Gastrocnemius medialis (tissue), 4 donors: ENCODE data around the gene CCSER2. TPM values are rescaled to one million over a fixed set of nuclear protein-coding genes. Genes with fewer than 3 reads are reported as not detected.
"Not testable (repeated sequence)": the region's sequence is repeated elsewhere in the genome, so short reads cannot be mapped to it uniquely, and the experiment has no call there.

Experiments
- ATAC-seq, 2 donors: fragments of 150-250 bp; one replicate each; pipeline ENCODE4 v1.9.1; 2016
- DNase-seq, 2 donors: peaks; one replicate each; pipeline ENCODE4 v3.0.0-alpha.2; 2019
- H3K27ac ChIP-seq, 4 donors: fragments of 200-600 bp; sonication (generic); 1 replicate in 1 of 4; 2 replicates in 3 of 4; pipeline ENCODE4 v1.5.1; 2016 to 2018; ENCODE audit warnings: mild to moderate bottlenecking in 2 of 4, moderate library complexity in 1 of 4
- H3K27me3 ChIP-seq, 3 donors: fragments of 200-600 bp; sonication (generic) in 2 of 3; 1 replicate in 1 of 3; 2 replicates in 2 of 3; pipeline versions ENCODE4 v1.5.1 to v1.6.0; 2016 to 2019; ENCODE audit warnings: mild to moderate bottlenecking in 1 of 3, moderate library complexity in 1 of 3
- H3K36me3 ChIP-seq, 2 donors: fragments of 200-600 bp; sonication (generic) in 1 of 2; one replicate each; pipeline ENCODE4 v1.5.1; 2017 to 2018
- H3K4me1 ChIP-seq, 2 donors: fragments of 200-600 bp; sonication (generic) in 1 of 2; one replicate each; pipeline ENCODE4 v1.5.1; 2016 to 2017; ENCODE audit warnings: mild to moderate bottlenecking in 2 of 2
- H3K4me3 ChIP-seq, 4 donors: fragments of 200-600 bp; sonication (generic) in 3 of 4; 1 replicate in 1 of 4; 2 replicates in 3 of 4; pipeline ENCODE4 v1.5.1; 2016 to 2019; ENCODE audit warnings: mild to moderate bottlenecking in 2 of 4
- H3K9me3 ChIP-seq, 3 donors: fragments of 200-600 bp; sonication (generic) in 2 of 3; 1 replicate in 1 of 3; 2 replicates in 2 of 3; pipeline ENCODE4 v1.5.1; 2016 to 2019
- POLR2A ChIP-seq, 2 donors: fragments of 450-650 bp; IDR thresholded peaks; one replicate each; pipeline ENCODE4 v1.6.1; 2017; ENCODE audit warnings: antibody characterized with exemption in 2 of 2, mild to moderate bottlenecking in 2 of 2, moderate library complexity in 2 of 2
- in situ Hi-C, 4 donors: fragments of 200-750 bp; cut with MboI; loops; one replicate each; pipeline versions ENCODE4 v1.15.0 to v1.8.0; 2017; ENCODE audit warnings: low sequenced_read_pairs in 4 of 4
- intact Hi-C: fragments of 100-400 bp; cut with DNase I; formaldehyde crosslinking; loops from one replicate; pipeline ENCODE4 v1.15.1; 2023; ENCODE audit warnings: low total_unique reads
- total RNA-seq, 4 donors: library from RNA; depleted of rRNA; stranded (reverse); fragments of >200 nt; gene quantifications; one replicate each; pipeline versions ENCODE4 v1.1.0 to v1.2.3, GENCODE V29; 2016
- TF ChIP-seq, protein P1 (sequence below), 5 experiments: fragments of 450-650 bp in 3 of 5; fragments of 200-600 bp in 2 of 5; sonication (generic) in 2 of 5; IDR thresholded peaks in 4 of 5; conservative IDR thresholded peaks in 1 of 5; 1 replicate in 4 of 5; 2 replicates in 1 of 5; pipeline ENCODE4 v1.5.1; 2016 to 2019; ENCODE audit warnings: antibody characterized with exemption in 5 of 5, mild to moderate bottlenecking in 3 of 5, moderate library complexity in 3 of 5

The CCSER2 gene
- total RNA-seq, 4 donors from 2014 or later: 39.8 to 61.8 (median 49.2) TPM

DNA sequence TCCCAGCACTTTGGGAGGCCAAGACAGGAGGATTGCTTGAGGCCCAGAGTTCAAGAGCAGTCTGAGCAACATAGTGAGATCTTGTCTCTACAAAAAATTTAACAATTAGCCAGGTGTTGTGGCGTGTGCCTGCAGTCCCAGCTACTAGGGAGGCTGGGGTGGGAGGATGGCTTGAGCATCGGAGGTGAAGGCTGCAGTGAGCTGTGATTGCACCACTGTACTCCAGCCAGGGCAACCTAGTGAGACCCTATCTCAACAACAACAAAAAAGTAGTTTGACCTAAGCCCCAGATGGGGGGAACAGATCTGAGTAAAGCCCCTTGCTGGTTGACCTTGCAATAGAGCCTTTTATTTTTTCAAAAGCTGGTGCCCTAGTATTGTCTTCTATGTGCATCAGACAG, 15.6 kb upstream of the CCSER2 start:
- H3K4me3 ChIP-seq: no peak overlapping the region
- no peak for ATAC-seq
- TF ChIP-seq POLR2A (IDR thresholded peaks at IDR 0.05): no peak
- in situ Hi-C loops (no loop called here), intact Hi-C loops (no loop called here)
- H3K36me3 ChIP-seq: no peaks in the 10 kb centered on the region
- no peak overlapping the region for H3K27ac ChIP-seq
- no peaks in the 10 kb centered on the region for H3K4me1 ChIP-seq
- no peak for DNase-seq
- no peaks in the 10 kb centered on the region for H3K27me3 ChIP-seq
- H3K9me3 ChIP-seq: no peaks in the 10 kb centered on the region

DNA sequence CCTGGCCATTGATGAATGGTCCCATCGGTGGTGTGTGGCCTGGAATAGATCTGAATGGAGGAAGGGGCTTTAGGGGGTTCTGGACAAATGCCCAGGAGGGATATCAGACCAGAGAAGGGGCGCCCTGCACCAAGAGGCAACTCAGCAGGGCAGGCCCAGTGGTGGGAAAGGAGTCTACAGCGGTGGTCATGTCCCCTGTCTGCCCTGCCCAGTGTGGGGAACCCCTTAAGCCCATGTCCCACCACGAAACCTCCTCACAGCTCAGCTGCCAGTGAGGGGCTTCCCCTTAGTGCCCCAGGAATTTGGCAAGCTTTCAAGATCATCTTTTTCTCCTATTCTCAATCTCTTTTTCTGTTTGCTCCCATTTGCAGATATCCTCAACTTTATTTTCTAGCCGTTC, 14.1 kb upstream of the CCSER2 start:
- DNase-seq: no peak
- Histone ChIP-seq H3K4me1 (no peaks in the 10 kb centered on the region), H3K27me3 (no peaks in the 10 kb centered on the region), H3K36me3 (no peaks in the 10 kb centered on the region), H3K27ac (no peak overlapping the region), H3K9me3 (no peaks in the 10 kb centered on the region), H3K4me3 (no peak overlapping the region)
- intact Hi-C loops: no loop called here
- no peak for ATAC-seq
- TF ChIP-seq POLR2A (IDR thresholded peaks at IDR 0.05): no peak
- TF ChIP-seq, protein P1, sequence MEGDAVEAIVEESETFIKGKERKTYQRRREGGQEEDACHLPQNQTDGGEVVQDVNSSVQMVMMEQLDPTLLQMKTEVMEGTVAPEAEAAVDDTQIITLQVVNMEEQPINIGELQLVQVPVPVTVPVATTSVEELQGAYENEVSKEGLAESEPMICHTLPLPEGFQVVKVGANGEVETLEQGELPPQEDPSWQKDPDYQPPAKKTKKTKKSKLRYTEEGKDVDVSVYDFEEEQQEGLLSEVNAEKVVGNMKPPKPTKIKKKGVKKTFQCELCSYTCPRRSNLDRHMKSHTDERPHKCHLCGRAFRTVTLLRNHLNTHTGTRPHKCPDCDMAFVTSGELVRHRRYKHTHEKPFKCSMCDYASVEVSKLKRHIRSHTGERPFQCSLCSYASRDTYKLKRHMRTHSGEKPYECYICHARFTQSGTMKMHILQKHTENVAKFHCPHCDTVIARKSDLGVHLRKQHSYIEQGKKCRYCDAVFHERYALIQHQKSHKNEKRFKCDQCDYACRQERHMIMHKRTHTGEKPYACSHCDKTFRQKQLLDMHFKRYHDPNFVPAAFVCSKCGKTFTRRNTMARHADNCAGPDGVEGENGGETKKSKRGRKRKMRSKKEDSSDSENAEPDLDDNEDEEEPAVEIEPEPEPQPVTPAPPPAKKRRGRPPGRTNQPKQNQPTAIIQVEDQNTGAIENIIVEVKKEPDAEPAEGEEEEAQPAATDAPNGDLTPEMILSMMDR (IDR thresholded peaks at IDR 0.05 in 4 of 5, conservative IDR thresholded peaks at IDR 0.05 in 1 of 5): no peak
- in situ Hi-C loops: no loop called here

DNA sequence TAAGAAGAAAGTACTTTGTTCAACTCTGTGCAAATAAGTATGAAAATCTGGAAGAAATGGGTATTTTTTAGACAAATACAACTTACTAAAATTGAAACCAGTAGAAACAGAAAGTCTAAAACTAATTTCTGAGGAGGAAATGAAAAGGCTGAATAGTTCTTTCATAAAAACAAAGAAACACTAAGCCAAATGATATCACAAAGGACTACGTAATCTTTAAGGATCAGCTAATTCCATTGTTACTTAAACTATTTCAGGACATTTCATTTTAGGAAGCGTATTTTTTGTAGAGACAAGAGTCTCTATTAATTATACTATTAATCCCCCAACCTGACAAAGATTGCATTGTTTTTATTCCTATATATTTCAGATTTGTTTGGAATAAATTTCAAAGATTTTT, 11.2 kb upstream of the CCSER2 start:
- ATAC-seq (no peak), DNase-seq (no peak)
- H3K36me3 ChIP-seq: no peaks in the 10 kb centered on the region
- no peak overlapping the region for H3K27ac ChIP-seq
- in situ Hi-C loops (no loop called here), intact Hi-C loops (no loop called here)
- H3K4me3 ChIP-seq: no peak overlapping the region
- no peaks in the 10 kb centered on the region for H3K9me3 ChIP-seq
- H3K4me1 ChIP-seq: no peaks in the 10 kb centered on the region
- TF ChIP-seq POLR2A (IDR thresholded peaks at IDR 0.05): no peak
- TF ChIP-seq, protein P1 (IDR thresholded peaks at IDR 0.05 in 4 of 5, conservative IDR thresholded peaks at IDR 0.05 in 1 of 5): no peak
- no peaks in the 10 kb centered on the region for H3K27me3 ChIP-seq

DNA sequence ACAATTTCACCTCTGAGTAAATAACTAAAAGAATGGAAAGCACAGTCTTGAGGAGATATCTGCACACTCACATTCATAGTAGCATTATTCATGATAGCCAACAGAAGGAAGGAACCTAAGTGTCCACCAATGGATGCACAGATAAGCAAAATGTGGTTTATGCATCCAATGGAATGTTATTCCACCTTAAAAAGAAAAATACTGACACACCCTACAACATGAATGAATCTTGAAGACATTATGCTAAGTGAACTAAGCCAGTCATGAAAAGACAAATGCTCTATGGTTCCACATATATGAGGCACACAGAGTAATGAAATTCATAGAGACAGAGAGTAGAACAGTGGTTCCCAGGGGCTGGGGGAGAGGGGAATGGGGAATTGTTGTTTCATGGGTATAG, 6.5 kb upstream of the CCSER2 start:
- DNase-seq (no peak), ATAC-seq (no peak)
- H3K27ac ChIP-seq: no peak overlapping the region
- in situ Hi-C loops: no loop called here
- intact Hi-C loops: no loop called here
- no peaks in the 10 kb centered on the region for H3K9me3 ChIP-seq
- no peak overlapping the region for H3K4me3 ChIP-seq
- no peaks in the 10 kb centered on the region for H3K27me3 ChIP-seq
- TF ChIP-seq, protein P1 (IDR thresholded peaks at IDR 0.05 in 4 of 5, conservative IDR thresholded peaks at IDR 0.05 in 1 of 5): no peak
- no peak for TF ChIP-seq POLR2A (IDR thresholded peaks at IDR 0.05)
- H3K36me3 ChIP-seq: no peaks in the 10 kb centered on the region
- no peaks in the 10 kb centered on the region for H3K4me1 ChIP-seq

DNA sequence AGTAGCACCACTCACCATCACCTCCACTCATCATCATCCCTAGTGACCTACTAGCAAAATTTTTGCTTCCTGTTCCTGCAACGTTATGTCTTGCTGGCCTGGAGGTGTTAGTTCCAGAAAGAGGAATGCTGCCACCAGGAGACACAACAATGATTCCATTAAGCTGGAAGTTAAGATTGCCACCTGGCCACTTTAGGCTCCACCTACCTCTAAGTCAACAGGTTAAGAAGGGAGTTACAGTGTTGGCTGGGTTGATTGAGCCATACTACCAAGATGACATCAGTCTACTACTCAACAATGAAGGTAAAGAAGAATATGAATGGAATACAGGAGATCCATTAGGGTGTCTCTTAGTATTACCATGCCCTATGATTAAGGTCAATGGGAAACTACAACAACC, 4.8 kb upstream of the CCSER2 start:
- H3K4me1 ChIP-seq, intact Hi-C loops, in situ Hi-C loops, H3K27me3 ChIP-seq, H3K36me3 ChIP-seq, H3K27ac ChIP-seq, H3K4me3 ChIP-seq, H3K9me3 ChIP-seq, DNase-seq, ATAC-seq: not testable (repeated sequence)

DNA sequence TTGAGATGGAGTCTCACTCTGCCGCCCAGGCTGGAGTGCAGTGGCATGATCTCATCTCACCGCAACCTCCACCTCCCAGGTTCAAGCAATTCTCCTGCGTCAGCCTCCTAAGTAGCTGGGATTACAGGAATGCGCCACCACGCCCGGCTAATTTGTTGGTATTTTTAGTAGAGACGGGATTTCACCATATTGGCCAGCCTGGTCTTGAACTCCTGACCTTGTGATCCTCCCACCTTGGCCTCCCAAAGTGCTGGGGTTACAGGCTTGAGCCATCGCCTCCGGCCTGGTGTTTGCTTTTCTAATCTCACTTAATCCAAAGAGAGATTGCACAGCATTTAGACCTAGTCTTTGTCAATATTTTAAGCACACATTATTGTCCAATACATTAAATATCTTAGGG, 1.4 kb upstream of the CCSER2 start:
- not testable (repeated sequence) for H3K9me3 ChIP-seq, DNase-seq, ATAC-seq, H3K27me3 ChIP-seq, H3K36me3 ChIP-seq, H3K4me3 ChIP-seq
- Histone ChIP-seq H3K4me1 (peaks cover 22 to 26% of the 10 kb centered on the region in 2 donors), H3K27ac (peak overlapping the region in 2 of 4 donors; percentile 79 to 87)
- intact Hi-C loops: loop anchor here (5.0 kb wide), 1 partner anchor 190 kb away; the partner anchor contains the start of gene GHITM
- in situ Hi-C loops: loop anchor here in 1 of 4 donors (25.0 kb wide), 1 partner anchor 190 kb away; the partner anchor contains the start of gene GHITM
